Heart right ventricle (tissue), 16 donors: ENCODE measurements around the gene MIOS. TPM values are rescaled to one million over a fixed set of nuclear protein-coding genes. Genes with fewer than 3 reads are reported as not detected.

Source experiments
- ATAC-seq, 8 donors: fragments of 200-7000 bp; cut with Tn5 transposase; one replicate each; pipeline ENCODE4 v1.9.1; 2020; ENCODE audit warnings: mild to moderate bottlenecking in 8 of 8, moderate library complexity in 8 of 8, moderate number of reproducible peaks in 1 of 8
- DNase-seq, 2 donors: peaks; one replicate each; pipeline ENCODE4 v3.0.0-alpha.2; 2020
- H3K27ac ChIP-seq, 10 donors: fragments of 200-600 bp; sonication (generic) in 2 of 10; one replicate each; pipeline versions ENCODE4 v1.5.0 to v1.8.0; 2020 to 2022; ENCODE audit warnings: mild to moderate bottlenecking in 3 of 10
- H3K27me3 ChIP-seq, 7 donors: fragments of 200-600 bp; one replicate each; pipeline ENCODE4 v1.8.0; 2021 to 2022; ENCODE audit warnings: mild to moderate bottlenecking in 2 of 7
- H3K36me3 ChIP-seq, 9 donors: fragments of 200-600 bp; sonication (generic) in 1 of 9; one replicate each; pipeline versions ENCODE4 v1.5.0 to v1.8.0; 2020 to 2022; ENCODE audit warnings: mild to moderate bottlenecking in 2 of 9
- H3K4me1 ChIP-seq, 9 donors: fragments of 200-600 bp; sonication (generic) in 1 of 9; one replicate each; pipeline versions ENCODE4 v1.5.0 to v1.8.0; 2020 to 2022; ENCODE audit warnings: mild to moderate bottlenecking in 4 of 9
- H3K4me3 ChIP-seq, 10 donors: fragments of 200-600 bp; sonication (generic) in 2 of 10; one replicate each; pipeline versions ENCODE4 v1.5.0 to v1.8.0; 2020 to 2022; ENCODE audit warnings: mild to moderate bottlenecking in 7 of 10, moderate library complexity in 2 of 10
- H3K9me3 ChIP-seq, 11 donors: fragments of 200-600 bp in 10 of 11; sonication (generic) in 2 of 11; one replicate each; pipeline versions ENCODE4 v1.5.0 to v1.8.0; 2013 to 2022; ENCODE audit warnings: mild to moderate bottlenecking in 2 of 11, control low read depth in 1 of 11, moderate library complexity in 1 of 11
- CTCF ChIP-seq, 9 donors: fragments of 200-600 bp; sonication (generic) in 2 of 9; IDR thresholded peaks; one replicate each; pipeline versions ENCODE4 v1.5.0 to v1.8.0; 2021 to 2022; ENCODE audit warnings: antibody characterized with exemption in 9 of 9, mild to moderate bottlenecking in 5 of 9, moderate library complexity in 1 of 9
- WGBS, 2 donors: extraction: QIAGEN DNeasy Blood & Tissue Kit; methylation state at CpG; one replicate each; pipeline ENCODE4 v1.1.7; 2013; ENCODE audit warnings: inconsistent platforms in 1 of 2; 5-methylcytosine and 5-hydroxymethylcytosine counted together
- intact Hi-C, 10 donors: fragments of 100-400 bp; cut with DNase I; formaldehyde crosslinking; loops; one replicate each; pipeline versions ENCODE4 v1.11.1 to v1.14.2; 2022
- polyA plus RNA-seq, 2 donors: library from polyadenylated mRNA; stranded (reverse); fragments of 200-250 nt; gene quantifications; one replicate each; pipeline ENCODE4 v1.2.3, GENCODE V29; 2013
- total RNA-seq, 10 donors: library from RNA; stranded (reverse); fragmentation: NEBNext Ultra II Directional in 3 of 10; extraction: Animal tissue kit (Norgen Biotek cat#: 25700) in 3 of 10; gene quantifications; one replicate each; pipeline versions ENCODE4 v1.2.1 to v1.2.4, GENCODE V29; 2021 to 2023
- donor health status: Arrhythmogenic right ventricular cardiomyopathy.
- donor health status: ischemic (EF 13 %, LVEDD 7.1; RV severe dilation, severe dysfunction).
- donor health status: healthy with polysubstance abuse.
- donor health status: DM: no; HTN: yes; CAD: no.
- donor health status: DM: no; HTN: no; CAD: no.
- donor health status: ischemic (EF 25% LVEDD 6.9; RV normal size, moderate dysfunction).
- donor health status: ischemic (EF 25% LVEDD 5.7; RV mildly dilated, moderate dysfunction).
- donor health status: healthy.
- donor health status: DM: yes; HTN: yes; CAD: no.
- donor health status: Ischemic cardiomyopathy.
- donor health status: ischemic (EF 35%, LVEDD 5.7; RV mildly dilated, moderate dysfunction).
- donor health status: nonischemic (EF 11% LVEDD 7.7; RV severe dilation, severe dysfunction).
- donor health status: DM: yes; HTN: yes; CAD: no.
- donor health status: PGD.
- donor health status: ischemic (EF 29% LVEDD 5.4; RV normal size, mild dysfunction).
- donor health status: nonischemic (EF 23%, LVEDD 6.1; RV moderate dilation, normal function).

MIOS gene
- total and polyA plus RNA-seq, 12 donors: 8.9 to 28.8 (median 20.7) TPM

DNA sequence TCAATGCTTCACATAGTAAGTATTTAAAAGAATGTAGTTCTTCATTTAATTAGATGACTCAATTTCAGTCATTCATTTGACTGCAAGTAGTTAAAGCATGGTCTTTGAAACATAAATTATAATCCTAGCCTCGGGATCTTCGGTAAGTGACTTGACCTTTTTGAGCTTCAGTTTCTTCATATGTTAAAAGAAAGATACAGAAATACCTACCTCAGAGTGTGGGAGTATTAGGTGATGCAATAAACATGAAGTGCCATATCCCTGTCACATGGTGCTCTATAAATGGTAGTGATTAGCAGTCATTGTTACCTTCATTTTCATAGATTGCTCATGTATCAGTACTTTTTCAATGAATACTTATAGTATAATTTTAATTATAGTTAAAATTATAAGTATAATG is 42.6 kb downstream of the MIOS start:
- H3K4me1 ChIP-seq: peaks cover 0 to 3% (median 0%) of the 10 kb centered on the region in 9 donors
- H3K27ac ChIP-seq: no peak overlapping the region
- DNase-seq (no peak), ATAC-seq (no peak)
- TF ChIP-seq CTCF (IDR thresholded peaks at IDR 0.05): no peak
- 94 to 98% methylated on average over 2 of the region's 2 CpGs for WGBS, 2 donors
- no peaks in the 10 kb centered on the region for H3K9me3 ChIP-seq
- peaks cover 0 to 42% (median 11%) of the 10 kb centered on the region in 9 donors for H3K36me3 ChIP-seq
- intact Hi-C loops: no loop called here
- no peak overlapping the region for H3K4me3 ChIP-seq
- H3K27me3 ChIP-seq: no peaks in the 10 kb centered on the region

- no peak for TF ChIP-seq CTCF (IDR thresholded peaks at IDR 0.05)
- Histone ChIP-seq H3K27ac (no peak overlapping the region), H3K4me3 (no peak overlapping the region), H3K4me1 (peaks cover 0 to 4% (median 0%) of the 10 kb centered on the region in 9 donors), H3K9me3 (no peaks in the 10 kb centered on the region), H3K27me3 (no peaks in the 10 kb centered on the region), H3K36me3 (peaks cover 0 to 22% (median 3%) of the 10 kb centered on the region in 9 donors)
- DNase-seq (no peak), ATAC-seq (no peak)
- 89 to 97% methylated on average over 1 of the region's 1 CpG for WGBS, 2 donors
- intact Hi-C loops: no loop called here
These were observed 45.8 kb downstream of the MIOS start for GRCh38 chr7:7612519-7612918.

GRCh38 chr7:7613210-7613609 is 46.5 kb downstream of the MIOS start:
- Histone ChIP-seq H3K27me3 (no peaks in the 10 kb centered on the region), H3K27ac (no peak overlapping the region), H3K9me3 (no peaks in the 10 kb centered on the region), H3K4me3 (no peak overlapping the region), H3K36me3 (peaks cover 0 to 16% (median 0%) of the 10 kb centered on the region in 9 donors), H3K4me1 (peaks cover 0 to 4% (median 0%) of the 10 kb centered on the region in 9 donors)
- intact Hi-C loops: no loop called here
- no peak for TF ChIP-seq CTCF (IDR thresholded peaks at IDR 0.05)
- no peak for DNase-seq
- no peak for ATAC-seq
- WGBS, 2 donors: 87 to 92% methylated on average over 1 of the region's 1 CpG

DNA sequence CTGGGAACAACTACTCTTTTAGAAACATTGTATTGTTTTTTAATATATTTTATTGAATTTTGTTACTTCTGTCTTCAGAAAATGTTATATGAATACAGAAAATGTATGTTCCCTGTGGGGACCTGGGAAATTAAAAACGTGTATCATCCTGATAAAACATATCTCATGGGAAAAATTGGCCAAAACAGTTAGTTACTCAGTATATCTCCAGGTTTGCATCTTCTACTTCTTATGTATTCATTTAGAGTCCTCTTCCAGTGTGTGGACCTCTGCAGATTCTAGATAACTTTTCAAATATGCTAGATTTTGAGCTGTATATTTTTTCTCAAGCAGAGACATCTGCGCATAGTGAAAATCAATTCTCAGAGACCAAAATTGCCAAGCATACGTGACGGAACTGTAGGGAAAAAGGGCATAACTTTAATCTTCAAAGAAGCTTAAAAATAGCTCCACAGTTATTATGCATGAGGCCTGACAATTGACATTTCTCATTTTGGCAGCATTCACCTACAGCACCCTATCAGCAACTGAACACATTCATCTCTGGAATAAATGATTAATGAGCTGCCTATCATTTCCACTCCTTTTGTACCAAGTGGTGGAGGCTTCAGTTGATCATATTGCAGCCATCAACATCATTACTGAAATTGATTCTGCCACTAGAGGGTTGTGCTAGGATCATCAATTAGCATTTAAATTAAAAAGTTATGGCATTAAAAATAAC is 47.5 kb downstream of the MIOS start:
- Histone ChIP-seq H3K36me3 (peaks cover 0 to 8% (median 0%) of the 10 kb centered on the region in 9 donors), H3K27ac (no peak overlapping the region), H3K27me3 (no peaks in the 10 kb centered on the region), H3K4me1 (peaks cover 0 to 4% (median 0%) of the 10 kb centered on the region in 9 donors), H3K4me3 (no peak overlapping the region), H3K9me3 (no peaks in the 10 kb centered on the region)
- intact Hi-C loops: no loop called here
- ATAC-seq (no peak), DNase-seq (no peak)
- 62 to 69% methylated on average over 4 of the region's 4 CpGs for WGBS, 2 donors
- no peak for TF ChIP-seq CTCF (IDR thresholded peaks at IDR 0.05)
